KOPT-K1 (cell line): Measurements from ENCODE around the gene RHOBTB1.
"Not testable (repeated sequence)": the region's sequence is repeated elsewhere in the genome, so short reads cannot be mapped to it uniquely, and the experiment has no call there.

ENCODE experiments used
- H3K27ac ChIP-seq: fragments of 200-600 bp; sonication (generic); 2 replicates; pipeline ENCODE4 v1.5.1; 2016; ENCODE audit warnings: antibody characterized with exemption, mild to moderate bottlenecking, low read depth, low read length; ENCODE audit not compliant: poor library complexity, severe bottlenecking
- H3K36me3 ChIP-seq: fragments of 200-600 bp; sonication (generic); 2 replicates; pipeline ENCODE4 v1.5.1; 2017; ENCODE audit warnings: antibody characterized with exemption, mild to moderate bottlenecking, low read length, moderate library complexity; ENCODE audit not compliant: insufficient read depth
- H3K9me3 ChIP-seq: fragments of 200-600 bp; sonication (generic); 2 replicates; pipeline ENCODE4 v1.5.1; 2017; ENCODE audit warnings: antibody characterized with exemption, low read length, mild to moderate bottlenecking; ENCODE audit not compliant: insufficient read depth, poor library complexity, severe bottlenecking

The RHOBTB1 gene

DNA sequence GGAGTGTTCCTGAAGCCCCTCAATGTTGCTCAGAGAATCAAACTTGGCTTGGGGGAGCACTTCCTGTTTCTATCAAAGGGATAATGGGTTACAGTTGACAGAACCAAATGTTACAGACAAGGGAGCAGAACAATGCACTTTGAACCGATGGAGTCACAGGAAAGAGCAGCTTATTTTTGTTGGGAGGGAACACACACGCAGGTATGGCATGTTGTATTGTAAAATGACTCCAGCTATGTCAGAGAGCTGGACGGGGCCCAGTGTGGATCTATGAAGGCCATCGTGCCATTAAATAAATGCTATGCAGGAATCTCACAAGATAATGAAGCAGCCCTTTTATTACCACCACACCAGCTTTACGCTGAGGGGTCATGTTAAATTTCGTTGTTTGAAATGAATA lies 35.1 kb downstream of the RHOBTB1 start:
- Histone ChIP-seq H3K9me3 (peaks cover 19% of the 10 kb centered on the region), H3K27ac (no peak overlapping the region), H3K36me3 (no peaks in the 10 kb centered on the region)

DNA sequence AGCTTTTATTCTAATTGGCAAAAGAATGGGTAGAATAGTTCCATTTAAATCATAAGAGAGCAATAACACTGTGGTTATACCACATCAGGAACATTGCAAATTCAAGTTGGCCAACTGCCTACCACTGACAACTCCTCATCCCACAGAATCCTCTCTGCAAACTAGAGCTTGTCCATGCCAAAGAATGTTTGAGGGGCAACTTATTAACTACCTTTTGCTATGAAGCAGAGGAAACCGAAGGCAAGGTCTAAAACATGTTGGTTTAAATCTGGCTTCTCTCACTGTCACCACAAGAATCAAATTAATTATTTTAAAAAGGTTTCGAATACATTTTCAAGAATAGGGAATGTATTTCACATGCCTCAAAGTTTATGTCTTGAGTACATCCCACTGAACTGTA lies 36.0 kb downstream of the RHOBTB1 start:
- Histone ChIP-seq H3K9me3 (peaks cover 19% of the 10 kb centered on the region), H3K27ac (no peak overlapping the region), H3K36me3 (no peaks in the 10 kb centered on the region)

DNA sequence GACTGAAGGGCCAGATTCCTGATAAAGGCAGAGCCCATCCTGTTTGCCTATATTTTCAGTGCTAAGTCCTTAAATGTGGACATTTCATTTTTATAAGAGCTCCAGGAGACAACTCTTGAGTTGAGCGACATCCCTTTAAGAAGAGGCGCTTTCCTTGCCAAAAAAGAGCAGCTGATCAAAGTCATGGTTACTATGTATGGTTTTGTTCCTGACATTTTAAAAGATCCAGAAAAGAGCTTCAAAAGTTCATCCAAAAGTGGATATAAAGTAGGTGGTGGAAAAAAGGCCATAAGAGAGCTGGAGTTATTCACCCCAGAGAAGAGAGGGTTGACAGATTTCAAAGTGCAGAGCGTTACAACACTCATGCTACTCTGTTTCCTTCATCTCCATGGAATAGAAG lies 36.7 kb downstream of the RHOBTB1 start:
- Histone ChIP-seq H3K36me3 (no peaks in the 10 kb centered on the region), H3K9me3 (peaks cover 19% of the 10 kb centered on the region), H3K27ac (no peak overlapping the region)

DNA sequence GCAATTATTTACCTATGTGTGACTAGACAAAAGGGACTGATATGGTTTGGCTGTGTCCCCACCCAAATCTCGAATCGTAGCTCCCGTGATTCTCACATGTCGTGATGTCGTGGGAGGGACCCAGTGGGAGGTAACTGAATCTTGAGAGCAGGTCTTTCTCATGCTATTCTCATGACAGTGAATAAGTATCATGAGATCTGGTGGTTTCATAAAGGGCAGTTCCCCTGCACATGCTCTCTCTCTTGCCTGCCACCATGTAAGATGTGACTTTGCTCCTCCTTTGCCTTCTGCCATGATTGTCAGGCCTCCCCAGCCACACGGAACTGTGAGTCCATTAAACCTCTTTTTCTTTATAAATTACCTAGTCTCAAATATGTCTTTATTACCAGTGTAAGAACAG lies 37.2 kb downstream of the RHOBTB1 start:
- not testable (repeated sequence) for H3K36me3 ChIP-seq, H3K27ac ChIP-seq
- H3K9me3 ChIP-seq, result peaks cover 19% of the 10 kb centered on the region

DNA sequence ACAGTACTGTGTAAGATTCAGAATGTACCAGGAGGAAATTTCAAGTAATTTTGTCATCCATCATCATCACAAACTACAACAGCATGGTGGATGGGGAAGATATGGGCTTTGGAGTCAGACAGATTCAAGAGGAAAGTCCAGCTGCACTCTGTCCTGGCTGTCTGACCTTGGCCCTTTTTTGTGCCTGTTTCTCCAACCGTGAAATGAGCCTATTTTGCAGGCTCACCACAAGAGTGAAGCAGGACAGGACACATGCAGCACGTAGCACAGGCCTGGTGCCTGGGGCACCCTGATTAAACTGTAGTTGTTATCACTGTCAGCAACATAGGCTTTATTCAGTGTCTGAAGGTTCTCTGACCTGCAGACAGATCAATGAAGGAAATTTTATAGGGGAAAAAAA lies 37.6 kb downstream of the RHOBTB1 start:
- Histone ChIP-seq H3K9me3 (peaks cover 19% of the 10 kb centered on the region), H3K27ac (no peak overlapping the region), H3K36me3 (no peaks in the 10 kb centered on the region)

DNA sequence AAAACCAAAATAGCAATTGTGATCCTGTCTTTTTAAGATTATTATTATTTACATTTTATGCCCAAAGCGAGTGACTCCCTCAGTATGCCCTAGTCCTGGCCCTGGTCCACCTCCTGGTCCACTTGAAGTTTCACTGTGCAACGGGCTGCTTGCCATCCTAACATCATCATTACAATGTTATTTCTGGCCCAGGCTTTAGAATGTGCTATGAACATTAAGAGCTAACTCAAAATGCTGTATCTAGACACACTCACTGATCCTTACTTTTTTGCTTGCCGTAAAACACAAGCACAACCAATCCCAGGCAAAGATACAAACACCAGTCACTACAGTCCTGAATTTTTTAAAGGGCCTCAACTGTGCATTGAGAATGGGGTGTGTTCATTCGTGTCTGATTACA lies 38.4 kb downstream of the RHOBTB1 start:
- Histone ChIP-seq H3K9me3 (peaks cover 19% of the 10 kb centered on the region), H3K36me3 (no peaks in the 10 kb centered on the region), H3K27ac (no peak overlapping the region)

DNA sequence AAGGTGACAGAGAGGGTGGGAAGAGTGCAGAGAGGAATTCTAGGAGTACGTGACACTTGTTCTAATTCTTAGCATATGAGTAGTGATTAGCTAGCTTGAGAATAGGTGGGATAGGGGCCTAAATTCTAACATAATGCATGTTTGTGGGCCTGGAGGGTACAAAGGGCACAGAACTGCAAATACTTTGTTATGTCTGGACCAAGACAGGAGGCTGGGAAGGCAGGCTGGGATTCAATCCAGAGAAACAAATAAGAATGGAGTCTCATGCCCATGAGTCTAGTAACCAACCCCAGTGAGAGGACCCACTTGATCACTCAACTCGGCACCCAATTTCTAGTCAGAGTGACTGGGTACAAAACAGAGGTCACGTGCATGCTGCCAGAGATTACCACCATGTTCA lies 40.9 kb downstream of the RHOBTB1 start:
- H3K27ac ChIP-seq, result no peak overlapping the region
- H3K36me3 ChIP-seq, result no peaks in the 10 kb centered on the region
- H3K9me3 ChIP-seq, result peaks cover 19% of the 10 kb centered on the region

DNA sequence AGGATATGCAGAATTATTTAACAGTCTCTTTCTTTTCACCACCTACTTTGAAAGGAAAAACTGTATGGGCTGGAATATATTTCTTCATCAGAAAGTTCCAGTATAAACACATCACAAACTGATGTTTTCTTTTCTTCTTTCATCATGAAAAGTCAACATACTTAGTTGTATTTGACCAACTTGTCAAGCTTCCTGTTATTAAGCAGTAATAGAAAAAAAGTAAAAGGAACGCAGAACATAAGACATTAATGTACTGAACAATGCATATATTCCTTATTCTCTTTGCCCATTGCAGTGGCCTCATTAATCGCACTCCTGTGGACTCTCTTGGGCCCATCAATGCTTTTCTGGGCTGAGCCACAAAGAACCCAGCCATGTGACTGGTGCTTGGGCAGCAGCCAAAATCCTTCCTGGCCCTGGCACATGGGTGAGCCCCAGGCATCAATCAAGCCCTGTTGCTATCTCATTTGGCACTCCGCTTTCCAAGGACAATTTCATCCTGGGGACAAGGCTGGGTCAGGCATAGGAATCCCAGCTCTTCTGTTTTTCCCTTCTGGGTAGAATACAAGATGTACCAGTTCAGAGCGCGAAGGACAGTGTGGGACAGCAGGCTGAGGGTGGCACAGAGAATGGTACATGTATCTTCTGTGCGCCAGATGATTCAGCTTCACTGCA lies 42.3 kb downstream of the RHOBTB1 start:
- no peaks in the 10 kb centered on the region for H3K36me3 ChIP-seq
- peaks cover 7% of the 10 kb centered on the region for H3K9me3 ChIP-seq
- H3K27ac ChIP-seq, result no peak overlapping the region

DNA sequence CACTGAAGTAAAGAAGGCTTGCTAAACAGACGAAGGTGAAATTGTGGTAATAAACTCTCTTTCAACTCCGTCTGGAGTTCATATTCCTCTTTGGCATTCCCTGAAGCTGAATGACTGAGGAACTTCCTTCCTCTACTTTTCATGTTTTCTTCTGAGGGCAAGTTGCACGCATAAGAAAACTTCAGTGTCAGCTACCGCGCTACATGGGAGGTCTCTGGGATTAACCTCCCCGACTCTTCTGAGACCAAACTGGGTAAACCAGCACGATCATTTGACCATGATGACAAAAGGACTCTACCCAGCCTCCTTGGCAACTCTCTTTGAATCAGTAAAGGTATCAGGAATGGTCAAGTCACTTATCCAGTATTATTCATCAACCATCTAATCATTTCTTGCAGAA lies 44.7 kb downstream of the RHOBTB1 start:
- Histone ChIP-seq H3K27ac (no peak overlapping the region), H3K9me3 (no peaks in the 10 kb centered on the region), H3K36me3 (no peaks in the 10 kb centered on the region)

DNA sequence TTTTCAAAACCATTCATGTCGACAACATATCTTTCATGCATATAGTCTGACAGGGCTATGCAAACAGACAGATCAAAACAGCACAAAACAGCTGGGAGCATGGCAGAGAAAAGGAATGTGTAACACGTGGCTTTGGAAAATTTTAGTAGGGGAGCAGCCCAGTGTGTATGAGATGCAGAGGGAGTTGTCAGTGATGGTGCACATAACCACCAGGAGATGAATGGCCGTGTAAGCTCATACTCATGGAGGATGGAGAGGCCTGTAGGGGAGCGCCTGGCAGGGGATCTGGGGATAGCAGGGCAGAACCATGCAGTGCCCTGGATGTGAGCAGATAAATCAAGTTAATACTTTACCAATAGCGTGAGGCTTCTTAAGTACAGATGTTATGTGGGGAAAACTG lies 45.7 kb downstream of the RHOBTB1 start:
- no peak overlapping the region for H3K27ac ChIP-seq
- H3K9me3 ChIP-seq, result no peaks in the 10 kb centered on the region
- no peaks in the 10 kb centered on the region for H3K36me3 ChIP-seq

DNA sequence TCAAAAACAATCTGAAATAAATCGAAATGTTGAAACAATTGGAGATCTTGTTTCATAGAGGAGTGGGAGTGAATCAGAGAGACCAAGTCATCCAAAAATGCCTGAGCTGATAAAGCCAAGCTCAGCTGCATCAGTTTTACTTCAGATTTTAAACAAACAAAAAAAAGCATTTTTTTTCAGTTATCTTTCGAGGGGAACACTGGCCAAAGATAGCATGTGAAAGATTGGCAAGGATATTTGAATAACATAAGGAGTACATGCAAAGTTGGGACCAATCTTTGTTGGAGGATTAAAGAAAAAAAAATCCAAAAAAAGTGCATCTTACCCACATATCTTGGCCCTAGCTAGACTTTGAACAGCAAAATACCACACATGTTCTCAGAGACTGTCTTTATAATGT lies 47.2 kb downstream of the RHOBTB1 start:
- Histone ChIP-seq H3K36me3 (no peaks in the 10 kb centered on the region), H3K27ac (no peak overlapping the region), H3K9me3 (no peaks in the 10 kb centered on the region)

DNA sequence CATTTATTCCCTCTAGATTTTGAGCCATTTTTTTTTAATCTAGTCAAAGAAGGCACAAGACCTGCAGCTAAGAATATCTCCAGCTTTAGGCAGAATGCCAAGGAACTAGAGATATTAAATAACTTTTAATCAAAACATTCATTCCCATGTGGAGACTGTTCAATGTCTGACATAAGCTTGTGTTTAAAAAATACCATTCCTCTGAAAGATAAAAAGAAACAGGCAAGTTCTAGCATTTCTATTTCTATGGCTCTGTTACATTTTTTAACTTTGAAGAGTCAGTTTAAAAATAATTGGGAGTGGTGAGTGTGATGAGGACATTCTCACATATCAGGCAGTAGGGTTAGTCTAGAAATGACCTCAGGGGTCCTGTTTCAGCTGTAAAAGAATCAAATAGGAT lies 48.0 kb downstream of the RHOBTB1 start:
- no peaks in the 10 kb centered on the region for H3K9me3 ChIP-seq
- H3K36me3 ChIP-seq, result no peaks in the 10 kb centered on the region
- no peak overlapping the region for H3K27ac ChIP-seq

DNA sequence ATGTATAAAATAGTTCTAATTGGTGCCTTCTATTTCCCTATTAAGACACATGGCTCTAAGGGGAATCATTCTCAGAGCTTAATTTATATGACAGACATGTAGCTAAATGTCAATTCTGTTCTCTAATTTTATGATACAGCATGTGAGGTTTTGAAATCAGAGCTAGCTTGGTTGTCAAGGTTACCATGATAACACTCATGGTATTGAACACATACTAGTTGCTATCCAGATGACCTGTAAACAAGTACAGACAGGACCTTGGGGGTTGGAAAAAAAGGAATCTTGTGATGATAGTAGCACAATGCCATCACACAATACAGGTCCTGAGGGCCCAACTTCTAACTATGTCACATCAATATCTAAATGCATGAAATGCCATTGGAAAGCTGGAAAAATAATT lies 49.2 kb downstream of the RHOBTB1 start:
- H3K9me3 ChIP-seq, result no peaks in the 10 kb centered on the region
- no peak overlapping the region for H3K27ac ChIP-seq
- H3K36me3 ChIP-seq, result no peaks in the 10 kb centered on the region

DNA sequence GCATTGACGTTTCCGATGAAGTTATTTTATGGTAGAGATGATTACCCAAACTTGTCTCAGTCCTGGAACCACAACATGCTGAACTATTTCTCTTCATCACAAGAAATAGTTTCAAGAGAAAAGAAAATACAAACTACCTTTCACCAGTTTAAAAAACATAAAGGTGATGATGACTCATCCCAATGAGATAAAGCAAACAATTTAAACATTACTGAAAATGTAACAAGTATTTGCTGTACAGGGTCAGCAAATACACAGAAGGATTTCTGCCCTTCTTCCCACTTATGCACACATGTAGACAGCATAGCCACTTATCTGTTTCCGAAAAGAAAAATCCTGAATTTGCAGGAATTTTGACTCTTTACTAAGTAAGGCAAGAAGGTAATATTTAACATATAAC lies 50.8 kb downstream of the RHOBTB1 start:
- Histone ChIP-seq H3K9me3 (no peaks in the 10 kb centered on the region), H3K27ac (no peak overlapping the region), H3K36me3 (no peaks in the 10 kb centered on the region)

DNA sequence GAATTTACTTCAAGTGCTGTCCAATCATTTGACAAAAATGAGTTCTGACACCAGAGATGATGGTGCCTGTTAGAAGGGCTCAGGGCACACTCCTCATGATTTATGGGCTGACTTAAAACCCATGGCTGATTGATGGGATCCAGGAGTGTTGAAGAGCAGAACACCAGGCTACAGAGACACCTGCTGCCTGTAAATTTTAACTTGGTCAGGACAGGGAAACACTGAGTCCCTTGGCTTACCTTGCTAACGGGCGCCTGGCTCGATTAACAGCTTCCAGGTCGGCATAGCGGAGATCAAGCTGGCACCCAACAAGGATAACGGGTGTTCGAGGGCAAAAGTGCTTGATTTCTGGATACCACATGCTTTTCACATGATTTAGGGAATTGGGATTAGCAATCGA lies 51.4 kb downstream of the RHOBTB1 start:
- Histone ChIP-seq H3K9me3 (no peaks in the 10 kb centered on the region), H3K36me3 (no peaks in the 10 kb centered on the region), H3K27ac (no peak overlapping the region)

DNA sequence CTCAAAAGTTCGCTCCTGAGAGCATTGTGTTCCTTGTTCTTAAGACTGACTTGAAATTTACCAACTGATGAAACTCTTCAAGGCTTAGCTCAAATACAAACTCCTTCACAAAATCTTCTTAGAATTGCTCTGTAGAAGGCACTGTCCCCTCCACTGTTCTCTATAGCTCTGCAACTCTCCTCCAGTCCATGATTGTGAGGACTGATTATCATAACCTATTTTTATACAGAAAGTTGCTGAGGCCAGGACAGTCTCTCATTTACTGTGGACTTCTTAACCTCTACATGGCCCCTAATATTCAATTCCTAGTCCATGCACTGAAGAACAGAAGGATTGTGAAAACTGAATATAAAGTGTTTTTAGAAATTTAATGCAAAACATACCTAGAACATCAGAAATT lies 53.2 kb downstream of the RHOBTB1 start:
- H3K27ac ChIP-seq, result no peak overlapping the region
- no peaks in the 10 kb centered on the region for H3K36me3 ChIP-seq
- H3K9me3 ChIP-seq, result no peaks in the 10 kb centered on the region
